Activated T-cell treated with anti-CD3 and anti-CD28 coated beads for 48 hours (primary cell): ENCODE results near the gene HYDIN.
"Not testable (repeated sequence)": the region's sequence is repeated elsewhere in the genome, so short reads cannot be mapped to it uniquely, and the experiment has no call there.

Experiments used
- DNase-seq: peaks from one replicate; pipeline ENCODE4 v3.0.0-alpha.2; 2020; ENCODE audit warnings: low read depth

Gene HYDIN

GRCh38 chr16:71225145-71225544 lies 5.4 kb downstream of the HYDIN start:
- DNase-seq, result no peak

GRCh38 chr16:71218306-71218963 lies 12.1 kb downstream of the HYDIN start:
- no peak for DNase-seq

DNA sequence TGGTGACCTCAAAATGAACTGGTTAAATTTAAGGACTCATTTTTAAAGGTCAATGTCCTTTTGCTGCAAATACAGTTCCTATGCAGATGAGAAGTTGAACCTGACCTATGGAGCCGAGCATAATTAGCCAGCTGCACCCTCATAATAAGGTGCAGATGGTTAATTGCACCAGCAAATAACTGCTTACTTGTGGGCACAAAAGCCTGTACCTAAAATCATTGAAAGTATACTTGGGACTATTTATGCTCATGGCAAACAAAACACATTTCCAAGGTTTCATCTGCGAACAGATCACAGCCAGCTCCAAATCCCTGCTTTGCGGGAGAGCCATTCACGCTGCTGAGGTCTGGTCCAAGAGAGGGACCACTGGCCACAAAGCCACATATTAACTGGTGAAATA lies 13.0 kb downstream of the HYDIN start:
- DNase-seq, result no peak

- DNase-seq, result no peak
These were observed 13.8 kb downstream of the HYDIN start for GRCh38 chr16:71216714-71217113.

DNA sequence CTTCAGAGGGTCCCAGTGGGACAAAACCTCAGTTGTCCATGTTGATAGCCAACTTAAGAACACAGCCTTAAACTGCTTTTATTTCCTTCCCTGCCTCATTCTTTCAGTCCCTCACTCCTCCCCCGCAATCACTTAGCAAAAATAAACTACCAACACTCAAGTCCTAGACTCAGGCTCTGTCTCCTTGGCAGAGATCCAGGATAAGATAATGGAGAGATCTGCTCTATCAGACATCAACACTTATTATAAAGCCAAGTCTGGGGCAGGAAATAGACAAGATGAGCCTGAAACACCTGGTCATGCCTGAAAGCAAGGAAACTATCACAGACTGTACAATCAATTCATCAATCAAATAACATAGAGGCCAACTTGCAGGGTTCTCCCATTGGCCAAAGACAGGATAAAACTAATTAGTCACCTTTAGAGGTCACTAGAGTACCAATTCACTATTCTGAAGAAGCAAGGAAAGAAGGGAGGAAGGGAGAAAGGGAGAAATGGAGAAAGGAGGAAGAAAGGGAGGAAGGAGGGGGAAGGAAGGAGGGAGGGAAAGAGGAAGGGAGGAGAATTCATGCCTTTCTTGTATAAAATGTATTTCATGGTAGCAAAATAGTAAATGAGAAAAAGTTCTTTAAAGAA lies 15.7 kb downstream of the HYDIN start:
- no peak for DNase-seq

- DNase-seq, result no peak
These were observed 24.9 kb downstream of the HYDIN start for GRCh38 chr16:71205482-71206131.

DNA sequence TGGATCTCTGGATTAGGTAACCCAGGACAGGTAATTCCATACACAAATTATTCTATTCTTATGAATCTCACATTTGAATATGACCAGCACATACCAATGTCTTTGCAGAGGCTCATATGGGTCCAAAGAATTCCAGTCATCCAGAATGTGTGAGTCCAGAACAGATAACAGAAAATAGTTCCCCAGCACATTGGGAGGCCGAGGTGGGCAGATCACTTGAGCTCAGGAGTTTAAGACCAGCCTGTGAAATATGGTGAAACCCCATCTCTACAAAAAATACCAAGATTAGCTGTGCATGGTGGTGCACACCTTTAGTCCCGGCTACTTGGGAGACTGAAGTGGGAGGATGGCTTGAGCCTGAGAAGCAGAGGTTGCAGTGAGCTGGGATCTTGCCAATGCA lies 26.9 kb downstream of the HYDIN start:
- DNase-seq, result no peak

DNA sequence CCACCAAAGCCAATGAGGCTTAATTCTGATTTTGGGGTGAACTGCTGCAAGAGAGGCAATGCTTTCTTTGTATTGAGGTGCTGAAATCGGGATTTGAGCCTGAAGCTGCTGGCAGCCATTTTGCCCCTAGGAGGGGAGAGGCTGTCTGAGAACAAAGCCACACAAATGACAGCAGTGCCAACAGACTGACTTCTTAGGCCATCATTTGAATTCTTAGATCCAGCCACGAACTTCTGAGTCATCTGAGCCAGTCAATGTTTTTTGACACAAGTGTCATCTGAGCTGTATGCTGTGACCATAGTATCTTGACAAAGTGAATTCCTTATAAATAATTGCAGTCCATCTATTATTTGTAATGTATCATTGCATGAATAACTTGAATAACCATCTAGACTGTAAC lies 29.0 kb downstream of the HYDIN start:
- DNase-seq, result no peak

DNA sequence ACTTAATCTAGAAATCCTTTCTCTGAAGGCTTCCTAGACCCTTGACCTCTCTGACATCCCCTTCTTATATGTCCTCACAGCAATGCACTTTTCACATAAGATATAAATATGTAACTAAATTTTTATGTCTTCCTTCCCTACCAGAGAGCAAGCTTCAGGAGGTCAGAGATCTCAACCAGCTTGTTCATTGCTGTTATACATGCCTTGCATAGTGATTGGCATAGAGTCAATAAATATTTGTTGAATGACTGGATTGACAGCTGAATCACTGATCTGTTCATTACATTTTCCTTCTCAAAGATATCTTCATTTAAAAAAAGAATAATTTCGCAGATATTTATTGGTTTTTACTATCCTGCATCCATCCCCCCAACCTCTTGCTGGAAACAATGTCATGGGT lies 29.5 kb downstream of the HYDIN start:
- DNase-seq, result no peak

DNA sequence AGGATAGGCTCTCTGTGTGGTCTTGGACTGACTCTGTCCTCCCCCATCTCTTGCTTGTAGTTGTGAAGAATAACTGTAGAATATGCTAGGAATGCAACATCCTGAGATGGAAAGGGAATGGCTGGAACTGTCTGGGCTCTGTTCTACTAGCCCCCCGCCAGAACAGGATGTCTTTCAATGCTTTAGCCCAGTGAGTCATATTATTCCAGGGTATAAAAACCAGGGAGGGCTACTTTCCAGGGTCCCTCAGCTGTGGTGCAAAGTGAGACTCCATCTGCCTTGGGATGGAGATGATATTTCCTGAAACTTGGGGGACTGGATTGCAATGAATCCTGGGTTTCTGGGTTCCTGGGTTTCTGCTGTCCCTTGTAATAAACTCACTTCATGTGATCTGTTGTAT lies 32.1 kb downstream of the HYDIN start:
- no peak for DNase-seq

- no peak for DNase-seq
These were observed 38.1 kb downstream of the HYDIN start for GRCh38 chr16:71192387-71192786.

DNA sequence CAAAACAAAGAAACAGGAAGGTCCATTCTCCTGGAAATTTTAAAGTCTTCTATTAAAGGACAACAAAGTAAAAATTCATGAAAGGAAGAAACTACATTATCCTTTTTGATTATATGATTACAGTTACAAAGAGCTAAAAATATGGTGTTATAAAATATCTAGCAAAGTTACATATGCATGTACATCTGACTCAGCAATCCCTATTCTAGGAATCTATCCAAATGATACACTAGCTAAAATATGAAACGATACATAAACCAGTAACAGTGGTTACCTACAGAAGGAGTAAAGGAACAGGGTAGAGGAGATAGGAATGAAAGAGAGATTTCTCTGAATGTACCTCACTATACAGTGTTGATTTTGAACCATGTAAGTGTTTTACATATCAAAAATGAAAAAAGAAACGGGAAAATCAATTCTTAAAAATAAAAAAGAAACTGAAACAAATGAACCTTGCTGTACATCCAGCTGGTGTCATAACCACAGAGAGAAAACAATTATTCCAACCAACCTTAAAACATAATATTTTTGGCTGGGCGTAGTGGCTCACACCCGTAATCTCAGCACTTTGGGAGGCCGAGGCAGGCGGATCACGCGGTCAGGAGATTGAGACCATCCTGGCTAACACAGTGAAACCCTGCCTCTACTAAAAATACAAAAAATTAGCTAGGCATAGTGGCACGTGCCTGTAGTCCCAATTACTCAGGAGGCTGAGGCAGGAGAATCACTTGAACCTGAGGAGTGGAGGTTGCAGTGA lies 41.4 kb downstream of the HYDIN start:
- DNase-seq, result no peak

DNA sequence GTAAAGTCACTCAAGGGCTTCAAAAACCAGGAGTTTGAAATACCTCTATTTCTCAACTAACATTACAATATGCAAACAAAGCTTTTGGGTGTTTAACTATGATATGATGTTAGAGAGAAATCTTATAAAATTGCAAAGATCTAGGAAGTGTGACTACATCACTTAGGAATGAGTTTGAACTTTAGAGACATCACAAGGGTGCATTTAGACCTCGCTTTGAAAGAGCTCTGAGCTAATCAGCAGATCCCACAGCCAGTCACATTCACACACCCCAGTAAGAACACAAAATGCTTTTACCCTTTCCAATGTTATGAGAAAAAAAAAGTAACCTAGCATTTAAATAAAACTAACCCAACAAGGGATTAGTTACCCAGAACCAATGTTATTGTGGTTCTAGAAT lies 45.2 kb downstream of the HYDIN start:
- DNase-seq, result no peak

DNA sequence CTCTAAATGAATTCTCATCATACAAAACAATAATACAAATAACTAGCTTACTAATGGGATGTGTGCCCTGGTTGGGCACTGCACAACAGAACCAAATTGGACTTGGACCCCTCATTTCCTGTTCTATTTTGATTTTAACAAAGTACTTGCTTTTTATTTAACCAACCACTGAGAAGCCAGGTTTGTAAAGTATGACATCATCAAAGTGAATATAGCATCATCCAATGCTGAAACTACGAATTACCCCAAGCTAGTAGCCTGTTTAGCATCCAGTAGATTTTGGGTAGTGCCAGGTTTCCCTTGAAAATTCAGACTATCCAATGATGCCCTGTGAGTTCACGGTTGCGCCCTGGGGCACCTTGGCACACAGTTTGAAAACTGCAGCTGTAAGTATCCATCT lies 51.0 kb downstream of the HYDIN start:
- no peak for DNase-seq

DNA sequence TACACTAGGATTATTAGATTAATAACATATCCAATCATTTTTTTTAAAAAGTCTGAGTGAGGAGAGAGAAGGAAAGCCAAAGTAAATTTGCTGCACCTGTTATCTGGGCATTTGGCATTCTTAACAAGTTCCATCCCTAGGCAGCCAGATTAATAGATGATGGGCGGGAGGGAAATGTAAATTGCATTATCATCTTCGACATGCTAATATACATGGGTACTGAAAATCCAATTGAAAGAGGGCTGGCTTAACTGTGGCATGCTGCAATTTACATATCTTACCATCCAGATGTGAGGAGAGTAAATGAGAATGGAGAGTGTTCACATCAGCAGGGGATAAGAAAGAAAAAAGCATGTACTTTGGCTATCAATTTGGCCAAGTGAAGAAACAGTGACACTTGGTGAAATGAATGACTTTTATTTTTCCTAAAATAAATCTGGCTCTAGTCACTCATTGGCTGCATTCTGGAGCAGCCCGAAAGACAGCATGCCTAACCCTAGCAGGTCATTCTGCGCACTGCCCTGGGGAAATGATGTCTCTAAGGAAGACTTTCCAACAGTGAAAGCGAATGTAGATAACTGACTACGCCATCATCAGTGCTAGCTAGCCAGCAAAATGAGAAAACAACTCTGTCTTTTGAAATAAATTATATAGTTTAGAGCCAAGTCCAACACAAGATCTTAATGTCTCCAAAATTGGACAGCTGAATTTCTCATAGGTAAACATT lies 57.9 kb downstream of the HYDIN start:
- DNase-seq, result no peak

- not testable (repeated sequence) for DNase-seq
These were observed 69.5 kb downstream of the HYDIN start for GRCh38 chr16:71161007-71161406.

GRCh38 chr16:71157278-71157677 lies 73.2 kb downstream of the HYDIN start:
- not testable (repeated sequence) for DNase-seq

DNA sequence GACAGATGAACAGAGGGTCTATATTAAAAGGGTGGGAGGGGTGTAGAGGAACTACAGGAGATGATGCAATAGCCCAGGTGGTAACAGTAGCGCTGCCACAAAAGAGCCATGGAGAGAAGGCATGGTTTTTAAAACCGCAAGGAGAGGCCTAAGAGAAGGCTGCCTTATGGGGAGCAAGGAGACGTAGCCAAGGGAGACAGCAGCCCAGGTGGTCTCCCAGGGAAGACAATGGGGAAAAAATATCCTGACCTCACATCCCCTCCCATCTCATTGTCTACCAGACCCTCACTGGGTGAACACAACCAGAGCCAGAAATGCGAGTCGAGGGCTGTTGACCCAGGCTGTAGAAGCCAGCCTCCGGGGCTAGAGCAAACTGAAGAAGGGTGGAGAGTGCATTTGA lies 77.2 kb downstream of the HYDIN start:
- DNase-seq, result not testable (repeated sequence)

DNA sequence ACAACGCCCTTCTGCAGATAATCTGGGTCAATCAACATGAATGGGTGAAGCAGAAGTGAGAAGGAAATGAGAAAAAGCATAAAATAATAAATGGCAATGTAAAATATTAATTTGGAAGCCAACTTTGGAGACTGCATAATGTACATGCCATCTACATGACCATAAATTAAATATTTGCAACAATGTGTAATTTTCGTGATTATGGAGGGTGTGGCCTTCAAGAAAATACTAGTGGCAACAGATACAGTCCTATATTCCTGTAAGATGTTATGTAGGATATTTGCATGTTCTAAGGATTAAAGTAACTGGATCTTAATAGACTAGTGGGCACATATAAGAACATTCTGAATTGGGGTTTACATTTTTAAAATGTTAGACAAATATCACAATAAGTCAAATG lies 78.9 kb downstream of the HYDIN start:
- DNase-seq, result not testable (repeated sequence)

DNA sequence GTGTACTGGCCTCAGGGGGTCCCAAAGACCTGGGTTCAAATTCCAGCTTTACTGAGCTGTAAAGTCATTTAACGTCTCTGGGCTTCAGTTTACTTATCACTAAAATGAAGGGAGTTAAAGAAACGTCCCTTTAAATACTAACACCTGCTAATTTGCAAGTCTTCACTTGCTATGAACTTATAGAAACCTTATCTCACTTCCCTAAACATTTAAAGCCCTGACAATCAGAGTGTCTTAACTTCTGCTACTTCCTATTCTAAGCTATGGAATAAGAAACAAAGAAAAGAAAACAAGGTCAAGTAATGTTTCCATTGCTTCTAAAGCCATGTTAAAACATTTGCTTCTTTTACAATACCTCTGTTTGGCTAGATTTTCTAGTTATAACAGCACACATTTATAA lies 87.3 kb downstream of the HYDIN start:
- DNase-seq, result not testable (repeated sequence)

- not testable (repeated sequence) for DNase-seq
These were observed 120.0 kb downstream of the HYDIN start for GRCh38 chr16:71110565-71110964.

GRCh38 chr16:71109656-71110208 lies 120.8 kb downstream of the HYDIN start:
- DNase-seq, result not testable (repeated sequence)
